Lung (tissue), 12 donors: ENCODE results near the gene CBFB. TPM values are rescaled to one million over a fixed set of nuclear protein-coding genes. Genes with fewer than 3 reads are reported as not detected.

Experiments used
- ATAC-seq: fragments of 200-7000 bp; cut with Tn5 transposase; one replicate; pipeline ENCODE4 v1.9.1; 2020; ENCODE audit warnings: moderate number of reproducible peaks; ENCODE audit not compliant: insufficient read depth, low FRiP score
- DNase-seq, 3 donors: peaks; one replicate each; pipeline ENCODE4 v3.0.0-alpha.2; 2013 to 2017
- H3K27ac ChIP-seq, 2 donors: one replicate each; pipeline ENCODE4 v1.5.1; 2013; ENCODE audit warnings: mild to moderate bottlenecking in 2 of 2, moderate library complexity in 2 of 2, control low read depth in 1 of 2, inconsistent platforms in 1 of 2, low read depth in 1 of 2, low read length in 1 of 2
- H3K27me3 ChIP-seq, 3 donors: one replicate each; pipeline ENCODE4 v1.5.1; 2013; ENCODE audit warnings: low read length in 2 of 3; ENCODE audit not compliant: control insufficient read depth in 3 of 3, insufficient read depth in 3 of 3
- H3K36me3 ChIP-seq, 4 donors: one replicate each; pipeline ENCODE4 v1.5.1; 2013; ENCODE audit warnings: low read length in 4 of 4, mild to moderate bottlenecking in 1 of 4, moderate library complexity in 1 of 4; ENCODE audit not compliant: control insufficient read depth in 4 of 4, insufficient read depth in 4 of 4
- H3K4me1 ChIP-seq, 5 donors: one replicate each; pipeline ENCODE4 v1.5.1; 2013; ENCODE audit warnings: low read length in 5 of 5, mild to moderate bottlenecking in 2 of 5, moderate library complexity in 1 of 5; ENCODE audit not compliant: control insufficient read depth in 5 of 5, insufficient read depth in 5 of 5
- H3K4me3 ChIP-seq: one replicate; pipeline ENCODE4 v1.5.1; 2013; ENCODE audit warnings: mild to moderate bottlenecking, control low read depth, moderate library complexity
- H3K9ac ChIP-seq, 2 donors: one replicate each; pipeline ENCODE4 v1.5.1; 2013; ENCODE audit warnings: low read length in 2 of 2, control low read depth in 1 of 2; ENCODE audit not compliant: insufficient read depth in 1 of 2
- H3K9me3 ChIP-seq, 4 donors: one replicate each; pipeline ENCODE4 v1.5.1; 2013; ENCODE audit warnings: low read length in 3 of 4, mild to moderate bottlenecking in 1 of 4, moderate library complexity in 1 of 4; ENCODE audit not compliant: control insufficient read depth in 4 of 4, insufficient read depth in 3 of 4
- CTCF ChIP-seq: IDR thresholded peaks from 2 replicates; pipeline ENCODE4 v1.5.1; 2012; ENCODE audit warnings: mild to moderate bottlenecking; ENCODE audit errors: control extremely low read depth, extremely low read depth
- WGBS, 2 donors: extraction: QIAGEN DNeasy Blood & Tissue Kit; methylation state at CpG; one replicate each; pipeline ENCODE4 v1.1.7; 2013; 5-methylcytosine and 5-hydroxymethylcytosine counted together
- polyA plus RNA-seq, 2 donors: library from polyadenylated mRNA; stranded (reverse); fragments of 200-250 nt; gene quantifications; one replicate each; pipeline ENCODE4 v1.2.1, GENCODE V29; 2013
- total RNA-seq, 2 donors: library from RNA; depleted of rRNA in 1 of 2; stranded (reverse); fragments of >200 nt in 1 of 2; gene quantifications; one replicate each; pipeline ENCODE4 v1.2.1, GENCODE V29; 2014 to 2021
- donor health status: control.
- donor health status: control.
- donor health status: Bipolar disorder and iron deficiency.
- donor health status: healthy.
- donor health status: DM: yes; HTN: yes; CAD: no.

Gene CBFB
- total and polyA plus RNA-seq, 4 donors = 23.3 to 59.4 (median 38.6) TPM

- Histone ChIP-seq H3K27me3 (no peaks in the 10 kb centered on the region), H3K27ac (no peak overlapping the region), H3K4me1 (no peaks in the 10 kb centered on the region), H3K36me3 (peaks cover 16 to 39% (median 26%) of the 10 kb centered on the region in 4 donors), H3K9me3 (no peaks in the 10 kb centered on the region), H3K4me3 (no peak overlapping the region), H3K9ac (no peak overlapping the region)
- no peak for ATAC-seq
- DNase-seq = no peak
- TF ChIP-seq CTCF = no peak
Observed at GRCh38 chr16:67128417-67128816, 99.5 kb downstream of the CBFB start.

GRCh38 chr16:67128887-67129286, 99.9 kb downstream of the CBFB start:
- Histone ChIP-seq H3K9me3 (no peaks in the 10 kb centered on the region), H3K27ac (no peak overlapping the region), H3K36me3 (peaks cover 14 to 36% (median 26%) of the 10 kb centered on the region in 4 donors), H3K9ac (no peak overlapping the region), H3K4me1 (no peaks in the 10 kb centered on the region), H3K4me3 (no peak overlapping the region), H3K27me3 (no peaks in the 10 kb centered on the region)
- no peak for TF ChIP-seq CTCF
- no peak for DNase-seq
- 94 to 95% methylated on average over 3 of the region's 3 CpGs for WGBS, 2 donors
- no peak for ATAC-seq

GRCh38 chr16:67129422-67129821, 100.5 kb downstream of the CBFB start:
- Histone ChIP-seq H3K27ac (no peak overlapping the region), H3K36me3 (peaks cover 14 to 36% (median 32%) of the 10 kb centered on the region in 4 donors), H3K9me3 (peaks cover 0 to 2% (median 0%) of the 10 kb centered on the region in 4 donors), H3K9ac (no peak overlapping the region), H3K27me3 (no peaks in the 10 kb centered on the region), H3K4me1 (no peaks in the 10 kb centered on the region), H3K4me3 (no peak overlapping the region)
- DNase-seq (no peak), ATAC-seq (no peak)
- 99 to 100% methylated on average over 3 of the region's 3 CpGs for WGBS, 2 donors
- no peak for TF ChIP-seq CTCF

- ATAC-seq (no peak), DNase-seq (no peak)
- 48 to 51% methylated on average over 3 of the region's 3 CpGs for WGBS, 2 donors
- no peaks in the 10 kb centered on the region for H3K27me3 ChIP-seq
- H3K9me3 ChIP-seq = peaks cover 0 to 2% (median 0%) of the 10 kb centered on the region in 4 donors
- H3K9ac ChIP-seq = no peak overlapping the region
- H3K4me3 ChIP-seq = no peak overlapping the region
- no peaks in the 10 kb centered on the region for H3K4me1 ChIP-seq
- H3K27ac ChIP-seq = no peak overlapping the region
- no peak for TF ChIP-seq CTCF
- H3K36me3 ChIP-seq = peaks cover 25 to 56% (median 49%) of the 10 kb centered on the region in 4 donors
Observed at GRCh38 chr16:67137605-67138004, 108.7 kb downstream of the CBFB start.
